ENCODE data around the gene PIF1. TPM values are rescaled to one million over a fixed set of nuclear protein-coding genes. Genes with fewer than 3 reads are reported as not detected.

Gene PIF1
- polyA plus RNA-seq, 1 donor (not counting 4 experiments of a cell fraction or from before 2014, with no cell fraction given) = 7.6 TPM

GRCh38 chr15:64773606-64774005, 51.8 kb downstream of the PIF1 start:
- Histone ChIP-seq H3K4me1 (ENCODE audit: control insufficient read depth, extremely low read depth, insufficient read depth, low read length) (no peaks in the 10 kb centered on the region), H4K20me1 (ENCODE audit: control insufficient read depth, extremely low read depth, insufficient read depth, low read length) (no peaks in the 10 kb centered on the region), H3K9ac (ENCODE audit: control insufficient read depth, extremely low read depth, insufficient read depth, low read length) (no peak overlapping the region), H3K27ac (ENCODE audit: control insufficient read depth, insufficient read depth, low read length) (no peak overlapping the region), H3K79me2 (ENCODE audit: control insufficient read depth, insufficient read depth, low read length) (no peaks in the 10 kb centered on the region), H3K4me3 (ENCODE audit: control insufficient read depth in 2 of 3, extremely low read depth in 1 of 3, insufficient read depth in 2 of 3, low read depth in 1 of 3, low read length in 3 of 3) (no peak overlapping the region), H3K9me3 (ENCODE audit: control insufficient read depth, low read depth, low read length) (no peaks in the 10 kb centered on the region), H3K36me3 (ENCODE audit: control insufficient read depth in 2 of 2, extremely low read depth in 1 of 2, insufficient read depth in 2 of 2, low read length in 2 of 2) (no peaks in the 10 kb centered on the region), H3K9me1 (ENCODE audit: control insufficient read depth, extremely low read depth, insufficient read depth, low read length) (no peaks in the 10 kb centered on the region), H3K27me3 (ENCODE audit: control insufficient read depth, extremely low read depth, insufficient read depth, low read length) (peaks cover 52% of the 10 kb centered on the region), H3K4me2 (ENCODE audit: control insufficient read depth, extremely low read depth, insufficient read depth, low read depth, low read length) (no peak overlapping the region), H2AFZ (ENCODE audit: control insufficient read depth, low read length) (no peak overlapping the region)
- TF ChIP-seq EZH2 (IDR thresholded peaks at IDR 0.05; ENCODE audit: low read length) = no peak
- TF ChIP-seq CTCF (optimal IDR thresholded peaks at IDR 0.05 in 1 of 3, IDR thresholded peaks at IDR 0.05 in 1 of 3, conservative IDR thresholded peaks at IDR 0.05 in 1 of 3; ENCODE audit: extremely low read depth in 1 of 3, insufficient read depth in 2 of 3, low read length in 3 of 3) = no peak
- dilution Hi-C loops (cut with MboI; ENCODE audit: extremely low pct_ligation_motif_present, low sequenced_read_pairs) = no loop called here
- no peak for DNase-seq (ENCODE audit: low read depth, low spot score)
- no peak for FAIRE-seq

- no peak overlapping the region for H3K27ac ChIP-seq (ENCODE audit: control insufficient read depth, insufficient read depth, low read length)
- no peaks in the 10 kb centered on the region for H3K4me1 ChIP-seq (ENCODE audit: control insufficient read depth, extremely low read depth, insufficient read depth, low read length)
- no peak for DNase-seq (ENCODE audit: low read depth, low spot score)
- H3K4me3 ChIP-seq (ENCODE audit: control insufficient read depth in 2 of 3, extremely low read depth in 1 of 3, insufficient read depth in 2 of 3, low read depth in 1 of 3, low read length in 3 of 3) = no peak overlapping the region
- no peak for FAIRE-seq
- dilution Hi-C loops (cut with MboI; ENCODE audit: extremely low pct_ligation_motif_present, low sequenced_read_pairs) = no loop called here
- H2AFZ ChIP-seq (ENCODE audit: control insufficient read depth, low read length) = no peak overlapping the region
- no peaks in the 10 kb centered on the region for H3K79me2 ChIP-seq (ENCODE audit: control insufficient read depth, insufficient read depth, low read length)
- H3K9ac ChIP-seq (ENCODE audit: control insufficient read depth, extremely low read depth, insufficient read depth, low read length) = no peak overlapping the region
- H3K4me2 ChIP-seq (ENCODE audit: control insufficient read depth, extremely low read depth, insufficient read depth, low read depth, low read length) = no peak overlapping the region
- no peaks in the 10 kb centered on the region for H4K20me1 ChIP-seq (ENCODE audit: control insufficient read depth, extremely low read depth, insufficient read depth, low read length)
- peaks cover 52% of the 10 kb centered on the region for H3K27me3 ChIP-seq (ENCODE audit: control insufficient read depth, extremely low read depth, insufficient read depth, low read length)
- no peak for TF ChIP-seq CTCF (optimal IDR thresholded peaks at IDR 0.05 in 1 of 3, IDR thresholded peaks at IDR 0.05 in 1 of 3, conservative IDR thresholded peaks at IDR 0.05 in 1 of 3; ENCODE audit: extremely low read depth in 1 of 3, insufficient read depth in 2 of 3, low read length in 3 of 3)
- TF ChIP-seq EZH2 (IDR thresholded peaks at IDR 0.05; ENCODE audit: low read length) = no peak
- H3K9me1 ChIP-seq (ENCODE audit: control insufficient read depth, extremely low read depth, insufficient read depth, low read length) = no peaks in the 10 kb centered on the region
- H3K9me3 ChIP-seq (ENCODE audit: control insufficient read depth, low read depth, low read length) = no peaks in the 10 kb centered on the region
- no peaks in the 10 kb centered on the region for H3K36me3 ChIP-seq (ENCODE audit: control insufficient read depth in 2 of 2, extremely low read depth in 1 of 2, insufficient read depth in 2 of 2, low read length in 2 of 2)
These were observed 52.5 kb downstream of the PIF1 start for GRCh38 chr15:64772964-64773363.
